SK-N-SH treated with all-trans-retinoic acid at 6 μM for 48 hours (cell line): ENCODE data around the gene AASS.

ENCODE experiments used
- ARNTL ChIP-seq: fragments of 450-650 bp; formaldehyde crosslinking; IDR thresholded peaks from 2 replicates; pipeline ENCODE4 v1.5.0; 2020; ENCODE audit warnings: low read depth, mild to moderate bottlenecking, moderate library complexity, borderline replicate concordance
- GLIS3 ChIP-seq: fragments of 250-450 bp; sonication (Bioruptor Pico); IDR thresholded peaks from 2 replicates; pipeline ENCODE4 v1.5.0; 2020; ENCODE audit warnings: mild to moderate bottlenecking, moderate library complexity
- RARB ChIP-seq: fragments of 250-450 bp; sonication (Bioruptor Pico); IDR thresholded peaks from 2 replicates; pipeline ENCODE4 v1.8.0; 2021; ENCODE audit warnings: mild to moderate bottlenecking, moderate library complexity
- TOX ChIP-seq: fragments of 250-450 bp; sonication (Bioruptor Pico); IDR thresholded peaks from 2 replicates; pipeline ENCODE4 v1.8.0; 2021; ENCODE audit warnings: mild to moderate bottlenecking, moderate library complexity, borderline replicate concordance
- ZFP3 ChIP-seq: fragments of 250-450 bp; sonication (Bioruptor Pico); IDR thresholded peaks from 2 replicates; pipeline ENCODE4 v1.5.0; 2020; ENCODE audit warnings: mild to moderate bottlenecking, moderate library complexity
- ZNF8 ChIP-seq: fragments of 450-650 bp; formaldehyde crosslinking; IDR thresholded peaks from 2 replicates; pipeline ENCODE4 v1.5.0; 2020; ENCODE audit warnings: mild to moderate bottlenecking, moderate library complexity
- TF ChIP-seq, protein P1 (sequence below): fragments of 250-450 bp; sonication (Bioruptor Pico); IDR thresholded peaks from 2 replicates; pipeline ENCODE4 v1.8.0; 2020; ENCODE audit warnings: mild to moderate bottlenecking, moderate library complexity, borderline replicate concordance
- TF ChIP-seq, protein P2 (sequence below): fragments of 250-450 bp; sonication (Bioruptor Pico); IDR thresholded peaks from 2 replicates; pipeline ENCODE4 v1.8.0; 2021; ENCODE audit warnings: low read depth, mild to moderate bottlenecking, moderate library complexity, borderline replicate concordance

GRCh38 chr7:122073635-122074034 lies 70.4 kb downstream of the AASS start:
- TF ChIP-seq, protein P1, sequence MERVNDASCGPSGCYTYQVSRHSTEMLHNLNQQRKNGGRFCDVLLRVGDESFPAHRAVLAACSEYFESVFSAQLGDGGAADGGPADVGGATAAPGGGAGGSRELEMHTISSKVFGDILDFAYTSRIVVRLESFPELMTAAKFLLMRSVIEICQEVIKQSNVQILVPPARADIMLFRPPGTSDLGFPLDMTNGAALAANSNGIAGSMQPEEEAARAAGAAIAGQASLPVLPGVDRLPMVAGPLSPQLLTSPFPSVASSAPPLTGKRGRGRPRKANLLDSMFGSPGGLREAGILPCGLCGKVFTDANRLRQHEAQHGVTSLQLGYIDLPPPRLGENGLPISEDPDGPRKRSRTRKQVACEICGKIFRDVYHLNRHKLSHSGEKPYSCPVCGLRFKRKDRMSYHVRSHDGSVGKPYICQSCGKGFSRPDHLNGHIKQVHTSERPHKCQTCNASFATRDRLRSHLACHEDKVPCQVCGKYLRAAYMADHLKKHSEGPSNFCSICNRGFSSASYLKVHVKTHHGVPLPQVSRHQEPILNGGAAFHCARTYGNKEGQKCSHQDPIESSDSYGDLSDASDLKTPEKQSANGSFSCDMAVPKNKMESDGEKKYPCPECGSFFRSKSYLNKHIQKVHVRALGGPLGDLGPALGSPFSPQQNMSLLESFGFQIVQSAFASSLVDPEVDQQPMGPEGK (CRISPR knock-in tag) = no peak
- no peak for TF ChIP-seq GLIS3 (CRISPR knock-in tag)
- TF ChIP-seq, protein P2, sequence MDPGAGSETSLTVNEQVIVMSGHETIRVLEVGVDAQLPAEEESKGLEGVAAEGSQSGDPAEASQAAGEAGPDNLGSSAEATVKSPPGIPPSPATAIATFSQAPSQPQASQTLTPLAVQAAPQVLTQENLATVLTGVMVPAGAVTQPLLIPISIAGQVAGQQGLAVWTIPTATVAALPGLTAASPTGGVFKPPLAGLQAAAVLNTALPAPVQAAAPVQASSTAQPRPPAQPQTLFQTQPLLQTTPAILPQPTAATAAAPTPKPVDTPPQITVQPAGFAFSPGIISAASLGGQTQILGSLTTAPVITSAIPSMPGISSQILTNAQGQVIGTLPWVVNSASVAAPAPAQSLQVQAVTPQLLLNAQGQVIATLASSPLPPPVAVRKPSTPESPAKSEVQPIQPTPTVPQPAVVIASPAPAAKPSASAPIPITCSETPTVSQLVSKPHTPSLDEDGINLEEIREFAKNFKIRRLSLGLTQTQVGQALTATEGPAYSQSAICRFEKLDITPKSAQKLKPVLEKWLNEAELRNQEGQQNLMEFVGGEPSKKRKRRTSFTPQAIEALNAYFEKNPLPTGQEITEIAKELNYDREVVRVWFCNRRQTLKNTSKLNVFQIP (CRISPR knock-in tag) = no peak
- TF ChIP-seq ARNTL (CRISPR knock-in tag) = no peak
- no peak for TF ChIP-seq ZNF8 (CRISPR knock-in tag)
- TF ChIP-seq TOX (CRISPR knock-in tag) = no peak
- no peak for TF ChIP-seq RARB (CRISPR knock-in tag)
- TF ChIP-seq ZFP3 = no peak
